Mesothelial cell of epicardium (in vitro differentiated cells): ENCODE data around the gene METTL16. TPM values are rescaled to one million over a fixed set of nuclear protein-coding genes. Genes with fewer than 3 reads are reported as not detected.

Experiments used
- DNase-seq, 2 experiments: peaks; one replicate each; pipeline ENCODE4 v3.0.0; 2021; ENCODE audit warnings: low spot score in 2 of 2; ENCODE audit not compliant: unreplicated experiment in 2 of 2
- H3K27ac Mint-ChIP-seq: 2 replicates; pipeline ENCODE4 v1.8.0; 2021; ENCODE audit warnings: mixed read lengths
- H3K27me3 Mint-ChIP-seq: 2 replicates; pipeline ENCODE4 v1.8.0; 2021; ENCODE audit warnings: low read depth, mixed read lengths
- H3K36me3 Mint-ChIP-seq: 2 replicates; pipeline ENCODE4 v1.8.0; 2021; ENCODE audit warnings: mixed read lengths
- H3K4me1 Mint-ChIP-seq: 2 replicates; pipeline ENCODE4 v1.8.0; 2021; ENCODE audit warnings: mixed read lengths
- H3K4me3 Mint-ChIP-seq: 2 replicates; pipeline ENCODE4 v1.8.0; 2021; ENCODE audit warnings: mild to moderate bottlenecking, moderate library complexity, mixed read lengths
- H3K9me3 Mint-ChIP-seq: 2 replicates; pipeline ENCODE4 v1.8.0; 2021; ENCODE audit warnings: mixed read lengths
- CTCF ChIP-seq: fragments of 200-600 bp; sonication (generic); IDR thresholded peaks from one replicate; pipeline ENCODE4 v1.5.0; 2021; ENCODE audit warnings: antibody characterized with exemption; ENCODE audit not compliant: unreplicated experiment
- total RNA-seq: library from RNA; stranded (reverse); gene quantifications from 3 replicates; pipeline ENCODE4 v1.2.1, GENCODE V29; 2021

METTL16 gene
- total RNA-seq, 1 donor from 2014 or later = 42.3 TPM

GRCh38 chr17:2385240-2386210, 126.2 kb downstream of the METTL16 start:
- H3K9me3 Mint-ChIP-seq = no peaks in the 10 kb centered on the region
- peaks cover 18% of the 10 kb centered on the region for H3K4me1 Mint-ChIP-seq
- TF ChIP-seq CTCF = no peak
- DNase-seq = no peak
- peaks cover 10% of the 10 kb centered on the region for H3K36me3 Mint-ChIP-seq
- H3K27ac Mint-ChIP-seq = no peak overlapping the region
- H3K27me3 Mint-ChIP-seq = no peaks in the 10 kb centered on the region
- no peak overlapping the region for H3K4me3 Mint-ChIP-seq

- no peaks in the 10 kb centered on the region for H3K9me3 Mint-ChIP-seq
- TF ChIP-seq CTCF = no peak
- peaks cover 17% of the 10 kb centered on the region for H3K4me1 Mint-ChIP-seq
- DNase-seq = no peak
- no peak overlapping the region for H3K27ac Mint-ChIP-seq
- H3K4me3 Mint-ChIP-seq = no peak overlapping the region
- no peaks in the 10 kb centered on the region for H3K27me3 Mint-ChIP-seq
- H3K36me3 Mint-ChIP-seq = peaks cover 10% of the 10 kb centered on the region
Observed at GRCh38 chr17:2384439-2385127, 127.1 kb downstream of the METTL16 start.

- peaks cover 14% of the 10 kb centered on the region for H3K4me1 Mint-ChIP-seq
- H3K9me3 Mint-ChIP-seq = no peaks in the 10 kb centered on the region
- TF ChIP-seq CTCF = no peak
- H3K27ac Mint-ChIP-seq = peak overlapping the region; percentile 79
- H3K4me3 Mint-ChIP-seq = no peak overlapping the region
- peaks cover 10% of the 10 kb centered on the region for H3K36me3 Mint-ChIP-seq
- no peaks in the 10 kb centered on the region for H3K27me3 Mint-ChIP-seq
- DNase-seq = no peak
Observed at GRCh38 chr17:2383628-2384167, 128.0 kb downstream of the METTL16 start.

GRCh38 chr17:2380950-2381649, 130.6 kb downstream of the METTL16 start:
- H3K9me3 Mint-ChIP-seq = no peaks in the 10 kb centered on the region
- no peaks in the 10 kb centered on the region for H3K27me3 Mint-ChIP-seq
- H3K27ac Mint-ChIP-seq = no peak overlapping the region
- no peak overlapping the region for H3K4me3 Mint-ChIP-seq
- DNase-seq = no peak
- H3K4me1 Mint-ChIP-seq = peaks cover 11% of the 10 kb centered on the region
- TF ChIP-seq CTCF = no peak
- H3K36me3 Mint-ChIP-seq = peaks cover 3% of the 10 kb centered on the region

- no peak for DNase-seq
- no peak for TF ChIP-seq CTCF
- Mint-ChIP-seq H3K27ac (peak overlapping the region; percentile 39), H3K36me3 (peaks cover 3% of the 10 kb centered on the region), H3K4me3 (no peak overlapping the region), H3K9me3 (no peaks in the 10 kb centered on the region), H3K27me3 (no peaks in the 10 kb centered on the region), H3K4me1 (peaks cover 11% of the 10 kb centered on the region)
Observed at GRCh38 chr17:2380226-2380922, 131.3 kb downstream of the METTL16 start.
